IPS DF 6.9 (cell line): ENCODE measurements around the gene DET1.

Source experiments
- DNase-seq: peaks from one replicate; pipeline ENCODE4 v3.0.0-alpha.2; 2013; ENCODE audit warnings: low read depth, low spot score
- H3K27ac ChIP-seq: one replicate; pipeline ENCODE4 v1.5.1; 2013; ENCODE audit warnings: low read length, control low read depth
- H3K27me3 ChIP-seq: 2 replicates; pipeline ENCODE4 v1.6.1; 2013; ENCODE audit warnings: mild to moderate bottlenecking, low read length; ENCODE audit not compliant: control insufficient read depth, insufficient read depth
- H3K36me3 ChIP-seq: 2 replicates; pipeline ENCODE4 v1.6.1; 2013; ENCODE audit warnings: low read length; ENCODE audit not compliant: control insufficient read depth, insufficient read depth
- H3K4me1 ChIP-seq: 2 replicates; pipeline ENCODE4 v1.6.1; 2013; ENCODE audit warnings: low read length; ENCODE audit not compliant: control insufficient read depth, insufficient read depth
- H3K4me3 ChIP-seq: 2 replicates; pipeline ENCODE4 v1.5.1; 2013; ENCODE audit warnings: mild to moderate bottlenecking, low read length
- H3K9me3 ChIP-seq: 2 replicates; pipeline ENCODE4 v1.6.1; 2013; ENCODE audit warnings: low read length, inconsistent platforms; ENCODE audit not compliant: control insufficient read depth, insufficient read depth
- WGBS: extraction: QIAGEN DNeasy Blood & Tissue Kit; methylation state at CpG from one replicate; pipeline ENCODE4 v1.1.7; 2013; ENCODE audit warnings: mixed read lengths, missing lambda C conversion rate; ENCODE audit not compliant: insufficient read length, insufficient coverage; 5-methylcytosine and 5-hydroxymethylcytosine counted together

DET1 gene

GRCh38 chr15:88504445-88504844, 42.0 kb downstream of the DET1 start:
- DNase-seq, result no peak
- H3K27ac ChIP-seq, result no peak overlapping the region
- no CpG with 5 or more reads among the region's 1 CpG for WGBS
- no peaks in the 10 kb centered on the region for H3K9me3 ChIP-seq
- H3K27me3 ChIP-seq, result no peaks in the 10 kb centered on the region
- H3K4me3 ChIP-seq, result no peak overlapping the region
- H3K36me3 ChIP-seq, result no peaks in the 10 kb centered on the region
- no peaks in the 10 kb centered on the region; the same call in 1 of the 2 replicates for H3K4me1 ChIP-seq

GRCh38 chr15:88498996-88499395, 47.5 kb downstream of the DET1 start:
- Histone ChIP-seq H3K4me1 (no peaks in the 10 kb centered on the region), H3K9me3 (no peaks in the 10 kb centered on the region), H3K27ac (no peak overlapping the region), H3K27me3 (no peaks in the 10 kb centered on the region), H3K36me3 (no peaks in the 10 kb centered on the region), H3K4me3 (no peak overlapping the region)
- WGBS, result no CpG with 5 or more reads among the region's 3 CpGs
- DNase-seq, result no peak

GRCh38 chr15:88497109-88497765, 49.2 kb downstream of the DET1 start:
- Histone ChIP-seq H3K4me1 (no peaks in the 10 kb centered on the region), H3K36me3 (no peaks in the 10 kb centered on the region), H3K27me3 (no peaks in the 10 kb centered on the region), H3K9me3 (no peaks in the 10 kb centered on the region), H3K4me3 (no peak overlapping the region), H3K27ac (no peak overlapping the region)
- no CpG with 5 or more reads among the region's 11 CpGs for WGBS
- no peak for DNase-seq

- Histone ChIP-seq H3K27me3 (no peaks in the 10 kb centered on the region), H3K4me1 (no peaks in the 10 kb centered on the region; the same call in 1 of the 2 replicates), H3K36me3 (no peaks in the 10 kb centered on the region), H3K9me3 (no peaks in the 10 kb centered on the region), H3K27ac (no peak overlapping the region), H3K4me3 (no peak overlapping the region)
- WGBS, result no CpG with 5 or more reads among the region's 10 CpGs
- DNase-seq, result no peak
Measured at GRCh38 chr15:88493844-88494243, 52.6 kb downstream of the DET1 start.

GRCh38 chr15:88491158-88491557, 55.3 kb downstream of the DET1 start:
- Histone ChIP-seq H3K4me3 (no peak overlapping the region), H3K36me3 (no peaks in the 10 kb centered on the region), H3K27ac (no peak overlapping the region), H3K9me3 (no peaks in the 10 kb centered on the region), H3K27me3 (no peaks in the 10 kb centered on the region), H3K4me1 (no peaks in the 10 kb centered on the region; the same call in 1 of the 2 replicates)
- no peak for DNase-seq
- no CpG with 5 or more reads among the region's 10 CpGs for WGBS

DNA sequence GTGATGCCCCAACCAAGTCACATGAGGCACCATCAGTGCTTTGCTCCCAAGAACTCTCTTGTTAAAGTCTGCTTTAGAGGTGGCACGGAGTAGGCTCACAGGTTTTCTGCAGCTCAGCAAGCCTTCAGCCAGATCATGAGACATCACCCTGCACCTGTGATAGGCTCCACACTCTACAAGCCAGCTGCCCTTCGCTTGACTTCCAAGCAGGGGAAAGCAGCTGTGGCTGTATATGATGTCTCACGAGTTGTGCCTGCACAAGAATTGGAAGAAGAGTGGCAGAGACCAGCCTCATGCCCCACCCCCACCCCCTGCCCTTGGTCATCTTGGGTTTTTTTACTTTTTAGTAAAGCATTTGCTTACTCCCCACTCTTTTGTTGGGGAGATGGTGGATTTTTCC, 56.4 kb downstream of the DET1 start:
- Histone ChIP-seq H3K4me1 (no peaks in the 10 kb centered on the region; the same call in none of the 2 replicates), H3K4me3 (no peak overlapping the region), H3K27ac (no peak overlapping the region), H3K36me3 (no peaks in the 10 kb centered on the region), H3K27me3 (no peaks in the 10 kb centered on the region), H3K9me3 (no peaks in the 10 kb centered on the region)
- WGBS, result no CpG with 5 or more reads among the region's 3 CpGs
- DNase-seq, result no peak

GRCh38 chr15:88489321-88489720, 57.2 kb downstream of the DET1 start:
- no CpG with 5 or more reads among the region's 4 CpGs for WGBS
- Histone ChIP-seq H3K36me3 (no peaks in the 10 kb centered on the region), H3K4me1 (peaks cover 2% of the 10 kb centered on the region), H3K27ac (no peak overlapping the region), H3K4me3 (no peak overlapping the region), H3K9me3 (no peaks in the 10 kb centered on the region), H3K27me3 (no peaks in the 10 kb centered on the region)
- DNase-seq, result no peak

GRCh38 chr15:88487796-88488523, 58.5 kb downstream of the DET1 start:
- no peaks in the 10 kb centered on the region for H3K9me3 ChIP-seq
- no peaks in the 10 kb centered on the region for H3K27me3 ChIP-seq
- WGBS, result no CpG with 5 or more reads among the region's 11 CpGs
- H3K4me3 ChIP-seq, result no peak overlapping the region
- no peak overlapping the region for H3K27ac ChIP-seq
- no peak for DNase-seq
- no peaks in the 10 kb centered on the region for H3K36me3 ChIP-seq
- peaks cover 3% of the 10 kb centered on the region for H3K4me1 ChIP-seq

DNA sequence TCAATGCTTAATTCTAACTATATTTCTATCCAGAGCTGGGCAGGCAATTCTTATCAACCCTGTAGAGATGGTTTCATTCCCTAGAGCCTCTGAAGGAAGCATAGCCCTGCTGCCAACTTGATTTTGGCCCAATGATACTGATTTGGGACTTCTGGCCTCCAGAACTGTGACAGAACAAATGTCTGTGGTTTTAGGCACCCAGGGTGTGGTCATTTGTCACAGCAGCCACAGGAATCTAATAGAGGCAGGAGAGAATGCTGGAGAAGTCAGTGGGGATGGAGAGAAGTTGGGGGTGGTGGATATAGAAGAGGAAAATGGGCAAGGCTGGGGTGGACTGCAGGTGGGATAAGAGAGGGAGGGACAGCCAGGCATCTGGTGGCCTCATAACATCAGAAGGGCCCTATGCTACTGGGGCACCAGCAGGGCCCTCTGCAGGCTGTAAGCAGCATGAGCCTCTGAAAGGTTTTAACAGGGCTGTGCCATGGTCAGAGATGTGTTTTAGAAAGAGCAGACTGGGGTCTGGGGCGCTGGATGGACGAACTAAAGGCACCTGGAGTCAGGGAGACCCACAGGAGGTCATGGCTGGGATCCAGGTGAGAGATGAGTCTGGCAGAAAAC, 59.2 kb downstream of the DET1 start:
- WGBS, result no CpG with 5 or more reads among the region's 2 CpGs
- Histone ChIP-seq H3K27me3 (no peaks in the 10 kb centered on the region), H3K4me1 (peaks cover 3% of the 10 kb centered on the region), H3K27ac (no peak overlapping the region), H3K36me3 (no peaks in the 10 kb centered on the region), H3K4me3 (no peak overlapping the region), H3K9me3 (no peaks in the 10 kb centered on the region)
- no peak for DNase-seq

- no CpG with 5 or more reads among the region's 10 CpGs for WGBS
- DNase-seq, result no peak
- no peak overlapping the region for H3K4me3 ChIP-seq
- peaks cover 3% of the 10 kb centered on the region for H3K4me1 ChIP-seq
- no peak overlapping the region for H3K27ac ChIP-seq
- no peaks in the 10 kb centered on the region for H3K27me3 ChIP-seq
- no peaks in the 10 kb centered on the region for H3K36me3 ChIP-seq
- H3K9me3 ChIP-seq, result no peaks in the 10 kb centered on the region
Measured at GRCh38 chr15:88484682-88485331, 61.7 kb downstream of the DET1 start.
